Thyroid gland (tissue), 4 donors: ENCODE data around the gene TFPI. TPM values are rescaled to one million over a fixed set of nuclear protein-coding genes. Genes with fewer than 3 reads are reported as not detected.

Source experiments
- DNase-seq, 2 donors: peaks; one replicate each; pipeline ENCODE4 v3.0.0-alpha.2; 2019
- H3K27ac ChIP-seq, 3 donors: fragments of 200-600 bp; sonication (generic); 1 replicate in 2 of 3; 2 replicates in 1 of 3; pipeline ENCODE4 v1.5.1; 2016 to 2019; ENCODE audit warnings: mild to moderate bottlenecking in 1 of 3, moderate library complexity in 1 of 3
- H3K27me3 ChIP-seq: fragments of 200-600 bp; sonication (generic); one replicate; pipeline ENCODE4 v1.5.1; 2019
- H3K36me3 ChIP-seq, 2 donors: fragments of 200-600 bp; sonication (generic); one replicate each; pipeline ENCODE4 v1.5.1; 2016 to 2019
- H3K4me1 ChIP-seq, 2 donors: fragments of 200-600 bp; sonication (generic); one replicate each; pipeline ENCODE4 v1.5.1; 2017 to 2019
- H3K4me3 ChIP-seq, 3 donors: fragments of 200-600 bp; sonication (generic); replicated peaks in 1 of 3; 1 replicate in 2 of 3; 2 replicates in 1 of 3; pipeline ENCODE4 v1.5.1; 2016; ENCODE audit warnings: mild to moderate bottlenecking in 1 of 3
- H3K9me3 ChIP-seq: fragments of 200-600 bp; sonication (generic); one replicate; pipeline ENCODE4 v1.5.1; 2017
- POLR2A ChIP-seq, 2 donors: fragments of 450-650 bp; IDR thresholded peaks; one replicate each; pipeline ENCODE4 v1.6.1; 2017; ENCODE audit warnings: antibody characterized with exemption in 2 of 2, mild to moderate bottlenecking in 2 of 2, moderate library complexity in 1 of 2
- WGBS, 2 donors: methylation state at CpG; one replicate each; pipeline ENCODE4 v1.1.5; 2017; 5-methylcytosine and 5-hydroxymethylcytosine counted together
- intact Hi-C: fragments of 100-400 bp; cut with DNase I; formaldehyde crosslinking; loops from one replicate; pipeline ENCODE4 v1.15.1; 2023
- total RNA-seq, 4 donors: library from RNA; depleted of rRNA; stranded (reverse); fragments of >200 nt; gene quantifications; one replicate each; pipeline ENCODE4 v1.2.3, GENCODE V29; 2016
- TF ChIP-seq, protein P1 (sequence below), 6 experiments: fragments of 200-600 bp in 3 of 6; fragments of 450-650 bp in 3 of 6; sonication (generic) in 3 of 6; IDR thresholded peaks; one replicate each; pipeline ENCODE4 v1.5.1; 2016 to 2019; ENCODE audit warnings: antibody characterized with exemption in 6 of 6, mild to moderate bottlenecking in 2 of 6, inconsistent platforms in 1 of 6, moderate library complexity in 1 of 6

Gene TFPI
- total RNA-seq, 4 donors from 2014 or later: 56.7 to 208 (median 144) TPM

DNA sequence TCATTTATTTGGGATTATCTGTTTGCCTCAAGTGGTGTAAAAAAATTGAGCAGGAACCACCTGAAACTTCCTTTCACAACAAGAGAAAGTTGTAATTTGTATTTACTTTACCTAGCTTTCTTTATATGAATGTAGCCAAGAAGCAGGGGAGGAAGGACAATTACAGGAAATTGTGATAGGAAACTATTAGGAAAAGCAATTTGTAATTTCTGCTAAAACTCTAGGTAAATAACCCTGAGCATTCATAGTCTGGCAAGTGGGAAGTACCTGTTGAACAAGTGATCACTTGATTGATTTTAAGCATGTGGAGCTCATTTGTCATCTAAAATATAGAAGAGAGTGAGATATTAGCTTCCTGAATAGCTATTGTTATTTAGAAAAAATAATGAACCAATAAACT lies 5.0 kb downstream of the TFPI start:
- no peak for DNase-seq
- H3K27me3 ChIP-seq: no peaks in the 10 kb centered on the region
- no peaks in the 10 kb centered on the region for H3K9me3 ChIP-seq
- H3K36me3 ChIP-seq: no peaks in the 10 kb centered on the region
- peak overlapping the region; percentile 25 to 71 (median 50) for H3K27ac ChIP-seq
- no peak overlapping the region for H3K4me3 ChIP-seq
- intact Hi-C loops: no loop called here
- TF ChIP-seq, protein P1, sequence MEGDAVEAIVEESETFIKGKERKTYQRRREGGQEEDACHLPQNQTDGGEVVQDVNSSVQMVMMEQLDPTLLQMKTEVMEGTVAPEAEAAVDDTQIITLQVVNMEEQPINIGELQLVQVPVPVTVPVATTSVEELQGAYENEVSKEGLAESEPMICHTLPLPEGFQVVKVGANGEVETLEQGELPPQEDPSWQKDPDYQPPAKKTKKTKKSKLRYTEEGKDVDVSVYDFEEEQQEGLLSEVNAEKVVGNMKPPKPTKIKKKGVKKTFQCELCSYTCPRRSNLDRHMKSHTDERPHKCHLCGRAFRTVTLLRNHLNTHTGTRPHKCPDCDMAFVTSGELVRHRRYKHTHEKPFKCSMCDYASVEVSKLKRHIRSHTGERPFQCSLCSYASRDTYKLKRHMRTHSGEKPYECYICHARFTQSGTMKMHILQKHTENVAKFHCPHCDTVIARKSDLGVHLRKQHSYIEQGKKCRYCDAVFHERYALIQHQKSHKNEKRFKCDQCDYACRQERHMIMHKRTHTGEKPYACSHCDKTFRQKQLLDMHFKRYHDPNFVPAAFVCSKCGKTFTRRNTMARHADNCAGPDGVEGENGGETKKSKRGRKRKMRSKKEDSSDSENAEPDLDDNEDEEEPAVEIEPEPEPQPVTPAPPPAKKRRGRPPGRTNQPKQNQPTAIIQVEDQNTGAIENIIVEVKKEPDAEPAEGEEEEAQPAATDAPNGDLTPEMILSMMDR (IDR thresholded peaks at IDR 0.05): no peak
- TF ChIP-seq POLR2A (IDR thresholded peaks at IDR 0.05): no peak
- H3K4me1 ChIP-seq: no peaks in the 10 kb centered on the region

DNA sequence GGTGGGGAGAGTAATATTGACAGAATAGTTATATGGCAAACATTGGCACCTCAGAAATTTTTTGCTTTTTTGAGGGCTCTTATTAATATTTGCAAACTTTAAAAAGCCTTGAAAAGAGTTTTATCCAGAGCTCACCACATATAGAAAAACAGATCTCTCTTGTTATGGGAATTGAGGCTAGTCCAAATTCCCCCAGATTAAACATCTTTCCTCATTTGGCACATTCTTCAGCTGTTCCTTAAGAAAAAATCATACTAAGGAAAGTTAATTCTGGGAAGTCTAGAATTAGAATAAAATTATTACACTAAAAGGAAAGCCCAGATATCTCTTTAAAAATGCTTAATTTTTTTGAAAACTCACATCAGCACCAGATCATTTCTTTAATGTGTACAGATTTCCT lies 5.6 kb downstream of the TFPI start:
- TF ChIP-seq, protein P1 (IDR thresholded peaks at IDR 0.05): no peak
- no peak for TF ChIP-seq POLR2A (IDR thresholded peaks at IDR 0.05)
- no peaks in the 10 kb centered on the region for H3K27me3 ChIP-seq
- no peak overlapping the region for H3K4me3 ChIP-seq
- no peaks in the 10 kb centered on the region for H3K4me1 ChIP-seq
- H3K36me3 ChIP-seq: no peaks in the 10 kb centered on the region
- intact Hi-C loops: no loop called here
- peak overlapping the region in 2 of 3 donors; percentile 25 to 71 for H3K27ac ChIP-seq
- DNase-seq: no peak
- no peaks in the 10 kb centered on the region for H3K9me3 ChIP-seq

DNA sequence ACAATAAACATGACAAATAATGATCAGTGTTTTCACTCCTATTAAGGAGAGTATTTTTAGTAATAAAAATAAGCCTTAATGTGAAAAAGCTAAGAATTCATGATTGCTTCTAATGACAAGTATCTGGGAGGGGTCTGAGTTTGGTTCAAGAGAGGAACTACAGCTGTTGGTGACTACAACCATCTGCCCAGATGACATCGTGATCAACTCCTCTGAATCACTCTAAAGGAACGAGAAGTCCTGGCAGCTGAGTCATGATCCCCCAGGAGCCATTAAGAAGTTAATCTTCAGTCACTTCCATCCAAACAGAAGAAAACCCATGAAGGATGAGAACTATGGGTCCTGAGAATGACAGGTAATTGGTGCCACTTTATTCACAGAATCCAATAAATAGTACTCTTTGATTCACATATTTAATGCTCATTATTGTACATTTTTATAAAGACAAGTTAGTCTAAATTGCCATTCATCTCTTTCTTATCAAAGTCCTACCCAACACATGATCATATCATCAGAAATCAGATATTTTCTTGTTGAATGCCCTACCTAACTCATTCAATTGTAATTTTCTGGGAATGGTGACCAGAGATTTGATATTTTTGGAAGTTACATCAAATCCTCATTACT lies 6.8 kb downstream of the TFPI start:
- Histone ChIP-seq H3K27me3 (no peaks in the 10 kb centered on the region), H3K4me3 (no peak overlapping the region), H3K36me3 (no peaks in the 10 kb centered on the region), H3K9me3 (no peaks in the 10 kb centered on the region), H3K27ac (peak overlapping the region; percentile 28 to 71 (median 67)), H3K4me1 (peaks cover 0 to under 1% of the 10 kb centered on the region in 2 donors)
- intact Hi-C loops: no loop called here
- TF ChIP-seq, protein P1 (IDR thresholded peaks at IDR 0.05): no peak
- TF ChIP-seq POLR2A (IDR thresholded peaks at IDR 0.05): peak in 1 of 2 donors; percentile 18
- 37 to 57% methylated on average over 2 of the region's 2 CpGs for WGBS, 2 donors
- DNase-seq: no peak

DNA sequence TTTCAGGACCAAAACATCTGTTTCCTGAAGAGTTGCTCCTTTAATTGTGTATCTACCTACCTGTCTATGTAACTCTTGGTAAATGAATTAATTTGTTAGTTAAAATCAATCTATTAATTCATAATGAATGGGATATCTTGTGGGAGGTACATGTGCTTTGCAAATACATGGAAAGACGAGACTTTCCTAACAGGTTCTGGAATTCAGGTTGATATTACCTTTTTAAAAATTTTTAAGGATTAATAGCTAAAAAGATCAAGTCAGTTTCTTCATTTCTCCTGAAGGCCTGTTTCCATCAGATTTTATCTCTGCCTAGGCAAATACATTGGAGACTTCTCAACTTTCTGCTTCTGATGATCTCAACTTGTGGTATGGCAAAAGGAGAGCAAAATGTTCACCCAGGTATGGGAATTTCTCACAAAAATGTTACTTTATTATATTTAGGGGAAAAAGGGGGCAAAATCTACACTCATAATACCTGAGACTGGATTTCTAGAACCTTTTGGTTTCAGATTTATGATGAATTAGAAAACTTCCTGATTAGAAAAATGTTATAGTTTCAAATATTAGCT lies 7.4 kb downstream of the TFPI start:
- Histone ChIP-seq H3K4me1 (peaks cover 0 to 3% of the 10 kb centered on the region in 2 donors), H3K27me3 (no peaks in the 10 kb centered on the region), H3K27ac (peak overlapping the region; percentile 28 to 67 (median 62)), H3K4me3 (no peak overlapping the region), H3K36me3 (no peaks in the 10 kb centered on the region), H3K9me3 (no peaks in the 10 kb centered on the region)
- TF ChIP-seq, protein P1 (IDR thresholded peaks at IDR 0.05): no peak
- TF ChIP-seq POLR2A (IDR thresholded peaks at IDR 0.05): no peak
- intact Hi-C loops: no loop called here
- DNase-seq: no peak
- 83 to 94% methylated on average over 1 of the region's 1 CpG for WGBS, 2 donors

DNA sequence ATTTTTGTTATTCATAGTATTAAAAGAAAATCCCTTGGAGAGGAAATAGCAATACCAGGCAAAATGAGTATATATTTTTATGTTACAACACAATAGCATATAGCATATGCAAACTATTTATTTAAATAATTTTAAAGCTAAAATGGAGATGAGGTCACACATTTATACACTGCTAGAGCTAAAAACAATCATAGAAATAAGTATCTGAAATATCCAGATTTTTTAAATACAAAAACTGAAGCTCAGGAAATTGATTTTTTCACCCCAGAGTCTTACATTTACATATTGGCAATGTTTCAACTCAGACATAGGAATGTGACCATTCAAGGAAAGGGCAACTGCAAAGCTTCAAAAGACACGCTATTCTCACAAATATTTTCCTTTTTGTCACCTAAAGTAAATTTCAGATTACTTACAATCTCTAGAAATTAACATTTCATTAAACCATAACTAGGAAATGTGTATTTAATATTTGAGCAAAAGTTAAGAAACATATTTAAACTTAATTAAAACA lies 8.9 kb downstream of the TFPI start:
- WGBS, 2 donors: 73 to 81% methylated on average over 1 of the region's 1 CpG
- Histone ChIP-seq H3K27ac (peak overlapping the region in 1 of 3 donors; percentile 52), H3K4me3 (no peak overlapping the region), H3K27me3 (no peaks in the 10 kb centered on the region), H3K9me3 (no peaks in the 10 kb centered on the region), H3K4me1 (peaks cover 0 to 3% of the 10 kb centered on the region in 2 donors), H3K36me3 (no peaks in the 10 kb centered on the region)
- no peak for DNase-seq
- TF ChIP-seq, protein P1 (IDR thresholded peaks at IDR 0.05): no peak
- no peak for TF ChIP-seq POLR2A (IDR thresholded peaks at IDR 0.05)
- intact Hi-C loops: no loop called here
